GM12878 (cell line): ENCODE measurements around the gene SERBP1. TPM values are rescaled to one million over a fixed set of nuclear protein-coding genes. Genes with fewer than 3 reads are reported as not detected.

Experiments used
- ATAC-seq: fragments of 200-7000 bp; cut with Tn5 transposase; 3 replicates; pipeline ENCODE4 v1.9.1; 2020; ENCODE audit warnings: mild to moderate bottlenecking, moderate library complexity
- BruUV-seq: library from RNA; stranded (reverse); fragments of 400-500 nt; replicated peaks from 2 replicates; lab custom pipeline; 2021; lab: Mats Ljungman, UMichigan
- CTCF ChIA-PET: fragments of 300-600 bp; sonication (Branson Sonifier 250); formaldehyde crosslinking; extraction: SDS; loops from one replicate; lab custom pipeline; 2021; ENCODE audit warnings: inconsistent platforms; lab: Yijun Ruan, JAX
- POLR2A ChIA-PET: fragments of 350-600 bp; formaldehyde crosslinking; extraction: SDS; loops from one replicate; lab custom pipeline; 2021; ENCODE audit warnings: inconsistent platforms; lab: Charles Lee
- RAD21 ChIA-PET: fragments of 300-600 bp; sonication (Branson Sonifier 250); formaldehyde crosslinking; loops from one replicate; lab custom pipeline; 2023; ENCODE audit warnings: antibody characterized with exemption; ENCODE audit not compliant: unreplicated experiment; lab: Charles Lee
- SMC1A ChIA-PET: fragments of 300-600 bp; sonication (Branson Sonifier 250); formaldehyde crosslinking; loops from one replicate; lab custom pipeline; 2023; ENCODE audit not compliant: unreplicated experiment, uncharacterized antibody; lab: Charles Lee
- DNase-seq: peaks from one replicate; pipeline ENCODE4 v3.0.0-alpha.2; 2011; ENCODE audit warnings: low read depth, low spot score
- FAIRE-seq: peaks from 3 replicates; lab custom pipeline; 2011; peaks lifted over from hg19 to GRCh38; lab: Jason Lieb, UNC
- H2AFZ ChIP-seq: 2 replicates; pipeline ENCODE4 v1.6.0; 2011; ENCODE audit warnings: low read depth, low read length, control low read depth; ENCODE audit not compliant: control insufficient read depth
- H3K27ac ChIP-seq: 2 replicates; pipeline ENCODE4 v1.5.1; 2011; ENCODE audit warnings: control low read depth; ENCODE audit not compliant: control insufficient read depth, insufficient read depth
- H3K27me3 ChIP-seq, 2 experiments: replicated peaks in 1 of 2; 2 replicates each; pipeline versions ENCODE4 v1.6.0 to v1.6.1; 2011; ENCODE audit warnings: low read length in 1 of 2; ENCODE audit not compliant: control insufficient read depth in 2 of 2, insufficient read depth in 2 of 2
- H3K36me3 ChIP-seq, 2 experiments: 2 replicates each; pipeline ENCODE4 v1.5.1; 2011; ENCODE audit warnings: low read length in 1 of 2; ENCODE audit not compliant: control insufficient read depth in 2 of 2, insufficient read depth in 2 of 2
- H3K4me1 ChIP-seq: 2 replicates; pipeline ENCODE4 v1.6.1; 2011; ENCODE audit warnings: mild to moderate bottlenecking, low read length, moderate library complexity, mixed read lengths; ENCODE audit not compliant: control insufficient read depth, insufficient read depth
- H3K4me2 ChIP-seq: 2 replicates; pipeline ENCODE4 v1.6.0; 2011; ENCODE audit warnings: control low read depth; ENCODE audit not compliant: control insufficient read depth, insufficient read depth
- H3K4me3 ChIP-seq: fragments of 200-600 bp; sonication (generic); 2 replicates; pipeline ENCODE4 v1.5.1; 2016
- H3K79me2 ChIP-seq: 2 replicates; pipeline ENCODE4 v1.6.0; 2011; ENCODE audit warnings: low read length; ENCODE audit not compliant: control insufficient read depth, insufficient read depth
- H3K9ac ChIP-seq: 2 replicates; pipeline ENCODE4 v1.8.0; 2011; ENCODE audit warnings: low read length, control low read depth, mixed read lengths; ENCODE audit not compliant: control insufficient read depth, insufficient read depth
- H3K9me3 ChIP-seq: replicated peaks from 3 replicates; pipeline ENCODE4 v1.5.1; 2011; ENCODE audit warnings: mild to moderate bottlenecking, low read length; ENCODE audit not compliant: control insufficient read depth, insufficient read depth
- H4K20me1 ChIP-seq: 2 replicates; pipeline ENCODE4 v1.6.0; 2011; ENCODE audit not compliant: control insufficient read depth, insufficient read depth
- BCL11A ChIP-seq: IDR thresholded peaks from 2 replicates; pipeline ENCODE4 v1.6.1; 2011; ENCODE audit warnings: low read depth, low read length
- CEBPB ChIP-seq, 2 experiments: fragments of 150-350 bp in 1 of 2; IDR thresholded peaks; 2 replicates each; pipeline ENCODE4 v1.6.1; 2012 to 2014; ENCODE audit warnings: low read depth in 2 of 2, low read length in 2 of 2, borderline replicate concordance in 1 of 2, inconsistent platforms in 1 of 2
- ELK1 ChIP-seq: IDR thresholded peaks from 2 replicates; pipeline ENCODE4 v1.6.1; 2012; ENCODE audit warnings: low read depth, low read length, improper control_type of control experiment
- ESRRA ChIP-seq: IDR thresholded peaks from 2 replicates; pipeline ENCODE4 v1.6.1; 2012; ENCODE audit warnings: mild to moderate bottlenecking, low read length, improper control_type of control experiment
- KDM1A ChIP-seq: fragments of 200-600 bp; sonication (generic); IDR thresholded peaks from 2 replicates; pipeline ENCODE4 v1.6.1; 2016; ENCODE audit warnings: borderline replicate concordance
- PKNOX1 ChIP-seq: fragments of 450-650 bp; IDR thresholded peaks from 2 replicates; pipeline ENCODE4 v1.6.1; 2016; ENCODE audit warnings: mild to moderate bottlenecking
- POLR2AphosphoS2 ChIP-seq: IDR thresholded peaks from 2 replicates; pipeline ENCODE4 v1.6.1; 2011; ENCODE audit warnings: low read depth, mild to moderate bottlenecking, low read length, improper control_type of control experiment, moderate library complexity
- POLR2AphosphoS5 ChIP-seq: IDR thresholded peaks from 2 replicates; pipeline ENCODE4 v1.6.1; 2011; ENCODE audit warnings: mild to moderate bottlenecking, low read length, inconsistent platforms
- RCOR1 ChIP-seq: conservative IDR thresholded peaks from 2 replicates; pipeline ENCODE4 v1.6.1; 2012; ENCODE audit warnings: low read depth, low read length, improper control_type of control experiment
- RUNX3 ChIP-seq: IDR thresholded peaks from 2 replicates; pipeline ENCODE4 v1.6.1; 2012; ENCODE audit warnings: low read length, inconsistent platforms
- SMAD5 ChIP-seq: IDR thresholded peaks from 2 replicates; pipeline ENCODE4 v1.6.1; 2016; ENCODE audit warnings: antibody characterized with exemption, low read depth
- STAT3 ChIP-seq: IDR thresholded peaks from 2 replicates; pipeline ENCODE4 v1.6.1; 2011; ENCODE audit warnings: low read depth, low read length, improper control_type of control experiment
- WRNIP1 ChIP-seq: IDR thresholded peaks from 2 replicates; pipeline ENCODE4 v1.6.1; 2011; ENCODE audit warnings: low read depth, low read length, improper control_type of control experiment, borderline replicate concordance
- YY1 ChIP-seq: IDR thresholded peaks from 2 replicates; pipeline ENCODE4 v1.6.1; 2011; ENCODE audit warnings: low read depth, mild to moderate bottlenecking, low read length
- ZNF207 ChIP-seq: fragments of 450-650 bp; IDR thresholded peaks from 2 replicates; pipeline ENCODE4 v1.6.1; 2014; ENCODE audit warnings: antibody characterized with exemption, mild to moderate bottlenecking, borderline replicate concordance
- ZZZ3 ChIP-seq: IDR thresholded peaks from 2 replicates; pipeline ENCODE4 v1.6.1; 2011; ENCODE audit warnings: low read depth; ENCODE audit not compliant: control insufficient read depth, insufficient read length
- WGBS: methylation state at CpG from one replicate; pipeline ENCODE4 v1.1.6; 2016; ENCODE audit warnings: low lambda C conversion rate; ENCODE audit not compliant: insufficient replicate concordance, insufficient coverage; ENCODE audit errors: missing lambda C conversion rate; 5-methylcytosine and 5-hydroxymethylcytosine counted together
- in situ Hi-C: fragments of 300-500 bp; cut with MboI; formaldehyde crosslinking; loops from 9 replicates; pipeline ENCODE4 v1.14.3; 2018; ENCODE audit warnings: mixed read lengths
- intact Hi-C: fragments of 100-400 bp; cut with micrococcal nuclease; formaldehyde crosslinking; loops from one replicate; pipeline ENCODE4 v1.14.2; 2022; ENCODE audit not compliant: unreplicated experiment
- polyA plus RNA-seq, 11 experiments: library from polyadenylated mRNA; depleted of rRNA in 4 of 11; unstranded in 6 of 11; stranded (reverse) in 5 of 11; fragments of >200 nt; fragmentation: Nextera tagmentation in 4 of 11; fragmentation: Illumina TruSeq in 1 of 11; extraction: Ambion mirVana in 4 of 11; extraction: Trizol in 1 of 11; gene quantifications; 1 replicate in 1 of 11; 2 replicates in 10 of 11; pipeline versions ENCODE4 v1.2.1 to v1.2.3, GENCODE V29; 2011 to 2016; ENCODE audit warnings: inconsistent platforms in 2 of 11, missing spikeins in 2 of 11, low read depth in 1 of 11
- total RNA-seq, 4 experiments: library from RNA; depleted of rRNA in 3 of 4; stranded (reverse); fragments of >200 nt in 3 of 4; fragmentation: Illumina TruSeq in 1 of 4; extraction: Trizol in 1 of 4; gene quantifications; 2 replicates each; pipeline versions ENCODE4 v1.2.1 to v1.2.3, GENCODE V29; 2013 to 2021
- TF ChIP-seq, protein P1 (sequence below): IDR thresholded peaks from 2 replicates; pipeline ENCODE4 v1.6.1; 2012; ENCODE audit warnings: low read length, inconsistent platforms
- TF ChIP-seq, protein P2 (sequence below): fragments of 450-650 bp; IDR thresholded peaks from 2 replicates; pipeline ENCODE4 v1.6.1; 2017; ENCODE audit warnings: mild to moderate bottlenecking, moderate library complexity

The SERBP1 gene
- total and polyA plus RNA-seq, 10 of the 15 experiments (the other 5 are each of a cell fraction or from before 2014, with no cell fraction given): 76.7 to 509 (median 384) TPM

- no peak for TF ChIP-seq PKNOX1
- TF ChIP-seq ELK1: no peak
- TF ChIP-seq YY1: no peak
- TF ChIP-seq STAT3: no peak
- no peak for TF ChIP-seq CEBPB (IDR thresholded peaks at IDR 0.05; ENCODE audit: borderline replicate concordance in 1 of 2, low read depth in 2 of 2, low read length in 2 of 2)
- no peak for TF ChIP-seq POLR2AphosphoS5
- no peak for TF ChIP-seq POLR2AphosphoS2
These were observed 21.6 kb upstream of the SERBP1 start (continued) for GRCh38 chr1:67451815-67452214.

GRCh38 chr1:67451356-67451755 lies 21.2 kb upstream of the SERBP1 start:
- Histone ChIP-seq H3K27me3 (no peaks in the 10 kb centered on the region; a peak in 1 of 4 replicates), H3K79me2 (no peaks in the 10 kb centered on the region), H3K9me3 (no peaks in the 10 kb centered on the region), H3K9ac (no peak overlapping the region), H2AFZ (no peak overlapping the region), H3K4me2 (no peak overlapping the region), H3K4me3 (no peak overlapping the region), H3K4me1 (no peaks in the 10 kb centered on the region), H3K27ac (no peak overlapping the region), H4K20me1 (no peaks in the 10 kb centered on the region), H3K36me3 (no peaks in the 10 kb centered on the region)
- ATAC-seq (no peak), FAIRE-seq (no peak), DNase-seq (no peak)
- ChIA-PET POLR2A (interaction anchor here (0.7 kb wide), 1 partner anchor 348 kb away, joined by 5 read pairs; no protein-coding TSS in a partner anchor), SMC1A (no interaction called here), RAD21 (no interaction called here), CTCF (interaction anchor here (0.6 kb wide), 1 partner anchor 34 kb away, joined by 3 read pairs; no protein-coding TSS in a partner anchor)
- intact Hi-C loops (no loop called here), in situ Hi-C loops (no loop called here)
- no TSS peak for BruUV-seq
- 11% methylated on average over 2 of the region's 2 CpGs for WGBS
- no peak for TF ChIP-seq KDM1A
- TF ChIP-seq BCL11A: no peak
- no peak for TF ChIP-seq SMAD5
- TF ChIP-seq, protein P1, sequence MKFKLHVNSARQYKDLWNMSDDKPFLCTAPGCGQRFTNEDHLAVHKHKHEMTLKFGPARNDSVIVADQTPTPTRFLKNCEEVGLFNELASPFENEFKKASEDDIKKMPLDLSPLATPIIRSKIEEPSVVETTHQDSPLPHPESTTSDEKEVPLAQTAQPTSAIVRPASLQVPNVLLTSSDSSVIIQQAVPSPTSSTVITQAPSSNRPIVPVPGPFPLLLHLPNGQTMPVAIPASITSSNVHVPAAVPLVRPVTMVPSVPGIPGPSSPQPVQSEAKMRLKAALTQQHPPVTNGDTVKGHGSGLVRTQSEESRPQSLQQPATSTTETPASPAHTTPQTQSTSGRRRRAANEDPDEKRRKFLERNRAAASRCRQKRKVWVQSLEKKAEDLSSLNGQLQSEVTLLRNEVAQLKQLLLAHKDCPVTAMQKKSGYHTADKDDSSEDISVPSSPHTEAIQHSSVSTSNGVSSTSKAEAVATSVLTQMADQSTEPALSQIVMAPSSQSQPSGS: no peak
- TF ChIP-seq, protein P2, sequence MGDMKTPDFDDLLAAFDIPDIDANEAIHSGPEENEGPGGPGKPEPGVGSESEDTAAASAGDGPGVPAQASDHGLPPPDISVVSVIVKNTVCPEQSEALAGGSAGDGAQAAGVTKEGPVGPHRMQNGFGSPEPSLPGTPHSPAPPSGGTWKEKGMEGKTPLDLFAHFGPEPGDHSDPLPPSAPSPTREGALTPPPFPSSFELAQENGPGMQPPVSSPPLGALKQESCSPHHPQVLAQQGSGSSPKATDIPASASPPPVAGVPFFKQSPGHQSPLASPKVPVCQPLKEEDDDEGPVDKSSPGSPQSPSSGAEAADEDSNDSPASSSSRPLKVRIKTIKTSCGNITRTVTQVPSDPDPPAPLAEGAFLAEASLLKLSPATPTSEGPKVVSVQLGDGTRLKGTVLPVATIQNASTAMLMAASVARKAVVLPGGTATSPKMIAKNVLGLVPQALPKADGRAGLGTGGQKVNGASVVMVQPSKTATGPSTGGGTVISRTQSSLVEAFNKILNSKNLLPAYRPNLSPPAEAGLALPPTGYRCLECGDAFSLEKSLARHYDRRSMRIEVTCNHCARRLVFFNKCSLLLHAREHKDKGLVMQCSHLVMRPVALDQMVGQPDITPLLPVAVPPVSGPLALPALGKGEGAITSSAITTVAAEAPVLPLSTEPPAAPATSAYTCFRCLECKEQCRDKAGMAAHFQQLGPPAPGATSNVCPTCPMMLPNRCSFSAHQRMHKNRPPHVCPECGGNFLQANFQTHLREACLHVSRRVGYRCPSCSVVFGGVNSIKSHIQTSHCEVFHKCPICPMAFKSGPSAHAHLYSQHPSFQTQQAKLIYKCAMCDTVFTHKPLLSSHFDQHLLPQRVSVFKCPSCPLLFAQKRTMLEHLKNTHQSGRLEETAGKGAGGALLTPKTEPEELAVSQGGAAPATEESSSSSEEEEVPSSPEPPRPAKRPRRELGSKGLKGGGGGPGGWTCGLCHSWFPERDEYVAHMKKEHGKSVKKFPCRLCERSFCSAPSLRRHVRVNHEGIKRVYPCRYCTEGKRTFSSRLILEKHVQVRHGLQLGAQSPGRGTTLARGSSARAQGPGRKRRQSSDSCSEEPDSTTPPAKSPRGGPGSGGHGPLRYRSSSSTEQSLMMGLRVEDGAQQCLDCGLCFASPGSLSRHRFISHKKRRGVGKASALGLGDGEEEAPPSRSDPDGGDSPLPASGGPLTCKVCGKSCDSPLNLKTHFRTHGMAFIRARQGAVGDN: no peak
- TF ChIP-seq ESRRA: no peak
- TF ChIP-seq RUNX3: no peak
- TF ChIP-seq ZNF207: no peak
- no peak for TF ChIP-seq WRNIP1
- TF ChIP-seq RCOR1: no peak
- TF ChIP-seq ZZZ3: no peak
